SIG-M5 (cell line): ENCODE measurements around the gene DIPK1C.

ENCODE experiments used
- DNase-seq: peaks from one replicate; lab custom pipeline; 2025; lab: John Stamatoyannopoulos, UW

The DIPK1C gene

GRCh38 chr18:74419761-74420160 lies 37.3 kb downstream of the DIPK1C start:
- DNase-seq, result no peak

- DNase-seq, result no peak
Observed at GRCh38 chr18:74418023-74418422, 39.1 kb downstream of the DIPK1C start.

- DNase-seq, result no peak
Observed at GRCh38 chr18:74416124-74416523, 41.0 kb downstream of the DIPK1C start.

- DNase-seq, result no peak
Observed at GRCh38 chr18:74414953-74415515, 42.1 kb downstream of the DIPK1C start.

- DNase-seq, result no peak
Observed at GRCh38 chr18:74413836-74414235, 43.3 kb downstream of the DIPK1C start.

- no peak for DNase-seq
Observed at GRCh38 chr18:74412116-74412880, 44.8 kb downstream of the DIPK1C start.

GRCh38 chr18:74411475-74411874 lies 45.6 kb downstream of the DIPK1C start:
- DNase-seq, result no peak

GRCh38 chr18:74410441-74410992 lies 46.6 kb downstream of the DIPK1C start:
- DNase-seq, result no peak

GRCh38 chr18:74407888-74408287 lies 49.2 kb downstream of the DIPK1C start:
- DNase-seq, result no peak

GRCh38 chr18:74402806-74403433 lies 54.2 kb downstream of the DIPK1C start:
- DNase-seq, result no peak

GRCh38 chr18:74400813-74401212 lies 56.3 kb downstream of the DIPK1C start:
- DNase-seq, result no peak

GRCh38 chr18:74399091-74399887 lies 57.8 kb downstream of the DIPK1C start:
- DNase-seq, result no peak

GRCh38 chr18:74397572-74397971 lies 59.5 kb downstream of the DIPK1C start:
- DNase-seq, result no peak

GRCh38 chr18:74396171-74397169 lies 60.6 kb downstream of the DIPK1C start:
- no peak for DNase-seq

- DNase-seq, result no peak
Observed at GRCh38 chr18:74395648-74396154, 61.4 kb downstream of the DIPK1C start.

- no peak for DNase-seq
Observed at GRCh38 chr18:74395006-74395405, 62.1 kb downstream of the DIPK1C start.

- no peak for DNase-seq
Observed at GRCh38 chr18:74392323-74392722, 64.8 kb downstream of the DIPK1C start.

GRCh38 chr18:74390900-74391299 lies 66.2 kb downstream of the DIPK1C start:
- no peak for DNase-seq

- no peak for DNase-seq
Observed at GRCh38 chr18:74389991-74390390, 67.1 kb downstream of the DIPK1C start.

- no peak for DNase-seq
Observed at GRCh38 chr18:74389171-74389927, 67.8 kb downstream of the DIPK1C start.
